IMR-90 (cell line): ENCODE data around the gene BCL2L2.

ENCODE experiments used
- BHLHE40 ChIP-seq: fragments of 150-350 bp; IDR thresholded peaks from 2 replicates; pipeline ENCODE4 v1.6.1; 2016; ENCODE audit warnings: mild to moderate bottlenecking, low read depth, low read length
- CEBPB ChIP-seq: IDR thresholded peaks from 2 replicates; pipeline ENCODE4 v1.6.1; 2012; ENCODE audit warnings: low read depth, low read length, improper control_type of control experiment
- CHD1 ChIP-seq: IDR thresholded peaks from 2 replicates; pipeline ENCODE4 v1.6.1; 2012; ENCODE audit warnings: low read depth, low read length, improper control_type of control experiment
- CTCF ChIP-seq: conservative IDR thresholded peaks from 2 replicates; pipeline ENCODE4 v1.5.1; 2012; ENCODE audit warnings: mild to moderate bottlenecking, low read depth, low read length, improper control_type of control experiment
- MXI1 ChIP-seq: IDR thresholded peaks from 2 replicates; pipeline ENCODE4 v1.6.1; 2012; ENCODE audit warnings: low read depth, mild to moderate bottlenecking, low read length, moderate library complexity, borderline replicate concordance
- NFE2L2 ChIP-seq: fragments of 150-350 bp; IDR thresholded peaks from 2 replicates; pipeline ENCODE4 v1.6.1; 2016; ENCODE audit warnings: low read depth, mild to moderate bottlenecking, low read length
- POLR2A ChIP-seq: IDR thresholded peaks from 2 replicates; pipeline ENCODE4 v1.6.1; 2012; ENCODE audit warnings: mild to moderate bottlenecking, low read depth, low read length
- RAD21 ChIP-seq: IDR thresholded peaks from 2 replicates; pipeline ENCODE4 v1.6.1; 2012; ENCODE audit warnings: low read length, improper control_type of control experiment
- RFX5 ChIP-seq: IDR thresholded peaks from 2 replicates; pipeline ENCODE4 v1.8.0; 2012; ENCODE audit warnings: low read depth, mild to moderate bottlenecking, low read length, moderate library complexity
- SMC3 ChIP-seq: fragments of 150-350 bp; IDR thresholded peaks from 2 replicates; pipeline ENCODE4 v1.6.1; 2016; ENCODE audit warnings: low read depth, mild to moderate bottlenecking, antibody characterized with exemption, low read length, moderate library complexity
- TF ChIP-seq, protein P1 (sequence below): fragments of 150-350 bp; IDR thresholded peaks from 2 replicates; pipeline ENCODE4 v1.6.1; 2016; ENCODE audit warnings: low read depth, mild to moderate bottlenecking, low read length, moderate library complexity, borderline replicate concordance

DNA sequence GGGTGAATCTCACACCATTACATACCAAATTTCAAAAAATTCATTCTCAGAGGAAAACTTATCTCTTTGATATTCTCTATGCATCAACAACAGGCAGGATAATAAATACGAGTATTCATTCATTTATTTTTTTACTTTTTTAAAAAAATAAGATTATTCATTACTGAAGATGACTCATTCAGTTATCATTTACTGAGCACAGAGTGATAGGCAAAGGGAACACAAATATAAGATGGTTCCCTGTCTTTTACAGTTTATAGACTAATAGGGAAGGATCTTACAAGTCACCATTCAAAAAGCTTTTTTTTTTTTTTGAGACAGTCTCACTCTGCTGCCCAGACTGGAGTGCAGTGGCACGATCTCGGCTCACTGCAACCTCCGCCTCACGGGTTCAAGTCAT lies 9.7 kb downstream of the BCL2L2 start:
- TF ChIP-seq CTCF (no peak), SMC3 (no peak), RFX5 (no peak), POLR2A (no peak), MXI1 (no peak), CHD1 (no peak), CEBPB (no peak), BHLHE40 (no peak), RAD21 (no peak), NFE2L2 (no peak)
- TF ChIP-seq, protein P1, sequence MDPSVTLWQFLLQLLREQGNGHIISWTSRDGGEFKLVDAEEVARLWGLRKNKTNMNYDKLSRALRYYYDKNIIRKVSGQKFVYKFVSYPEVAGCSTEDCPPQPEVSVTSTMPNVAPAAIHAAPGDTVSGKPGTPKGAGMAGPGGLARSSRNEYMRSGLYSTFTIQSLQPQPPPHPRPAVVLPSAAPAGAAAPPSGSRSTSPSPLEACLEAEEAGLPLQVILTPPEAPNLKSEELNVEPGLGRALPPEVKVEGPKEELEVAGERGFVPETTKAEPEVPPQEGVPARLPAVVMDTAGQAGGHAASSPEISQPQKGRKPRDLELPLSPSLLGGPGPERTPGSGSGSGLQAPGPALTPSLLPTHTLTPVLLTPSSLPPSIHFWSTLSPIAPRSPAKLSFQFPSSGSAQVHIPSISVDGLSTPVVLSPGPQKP = no peak
